Lower lobe of right lung (tissue), 2 donors: Measurements from ENCODE around the gene FIG4. TPM values are rescaled to one million over a fixed set of nuclear protein-coding genes. Genes with fewer than 3 reads are reported as not detected.

Experiments used
- ATAC-seq, 2 donors: fragments of 200-7000 bp; cut with Tn5 transposase; one replicate each; pipeline ENCODE4 v1.9.1; 2020 to 2022; ENCODE audit warnings: mild to moderate bottlenecking in 2 of 2, moderate library complexity in 2 of 2
- DNase-seq: peaks from one replicate; pipeline ENCODE4 v3.0.0-alpha.2; 2020
- H3K27ac ChIP-seq: fragments of 200-600 bp; one replicate; pipeline ENCODE4 v1.8.0; 2022
- H3K27me3 ChIP-seq: fragments of 200-600 bp; one replicate; pipeline ENCODE4 v1.8.0; 2022; ENCODE audit warnings: low read depth
- H3K36me3 ChIP-seq: fragments of 200-600 bp; one replicate; pipeline ENCODE4 v1.8.0; 2022; ENCODE audit warnings: mild to moderate bottlenecking
- H3K4me1 ChIP-seq: fragments of 200-600 bp; one replicate; pipeline ENCODE4 v1.8.0; 2022
- H3K4me3 ChIP-seq: fragments of 200-600 bp; one replicate; pipeline ENCODE4 v1.8.0; 2022; ENCODE audit warnings: mild to moderate bottlenecking
- H3K9me3 ChIP-seq: fragments of 200-600 bp; one replicate; pipeline ENCODE4 v1.8.0; 2022
- CTCF ChIP-seq: fragments of 200-600 bp; IDR thresholded peaks from one replicate; pipeline ENCODE4 v1.8.0; 2022; ENCODE audit warnings: antibody characterized with exemption, mild to moderate bottlenecking
- intact Hi-C: fragments of 100-400 bp; cut with DNase I; formaldehyde crosslinking; loops from one replicate; pipeline ENCODE4 v1.11.0; 2022
- total RNA-seq: library from RNA; stranded (reverse); fragmentation: NEBNext Ultra II Directional; extraction: Animal tissue kit (Norgen Biotek cat#: 25700); gene quantifications from one replicate; pipeline ENCODE4 v1.2.1, GENCODE V29; 2021
- donor health status: DM: no; HTN: yes; CAD: no; lungs with severe emphysema.

Gene FIG4
- total RNA-seq, 1 donor from 2014 or later: 44.5 TPM

GRCh38 chr6:109762166-109762565 is 71.1 kb downstream of the FIG4 start:
- TF ChIP-seq CTCF: no peak
- H3K27me3 ChIP-seq: no peaks in the 10 kb centered on the region
- H3K36me3 ChIP-seq: peaks cover 20% of the 10 kb centered on the region
- no peaks in the 10 kb centered on the region for H3K9me3 ChIP-seq
- intact Hi-C loops: no loop called here
- no peak for DNase-seq
- ATAC-seq: no peak
- no peak overlapping the region for H3K4me3 ChIP-seq
- peaks cover 17% of the 10 kb centered on the region for H3K4me1 ChIP-seq
- no peak overlapping the region for H3K27ac ChIP-seq

GRCh38 chr6:109762769-109763441 is 71.8 kb downstream of the FIG4 start:
- no peak for DNase-seq
- Histone ChIP-seq H3K27me3 (no peaks in the 10 kb centered on the region), H3K36me3 (peaks cover 25% of the 10 kb centered on the region), H3K9me3 (no peaks in the 10 kb centered on the region), H3K4me3 (no peak overlapping the region), H3K4me1 (peaks cover 17% of the 10 kb centered on the region), H3K27ac (no peak overlapping the region)
- intact Hi-C loops: no loop called here
- no peak for TF ChIP-seq CTCF
- no peak for ATAC-seq

GRCh38 chr6:109766167-109766566 is 75.1 kb downstream of the FIG4 start:
- DNase-seq (no peak), ATAC-seq (no peak)
- no peak for TF ChIP-seq CTCF
- Histone ChIP-seq H3K36me3 (peaks cover 33% of the 10 kb centered on the region), H3K27ac (no peak overlapping the region), H3K9me3 (no peaks in the 10 kb centered on the region), H3K27me3 (no peaks in the 10 kb centered on the region), H3K4me1 (no peaks in the 10 kb centered on the region), H3K4me3 (no peak overlapping the region)
- intact Hi-C loops: no loop called here

- ATAC-seq (no peak), DNase-seq (no peak)
- Histone ChIP-seq H3K4me3 (no peak overlapping the region), H3K4me1 (peaks cover 9% of the 10 kb centered on the region), H3K27me3 (no peaks in the 10 kb centered on the region), H3K9me3 (no peaks in the 10 kb centered on the region), H3K27ac (no peak overlapping the region), H3K36me3 (peaks cover 33% of the 10 kb centered on the region)
- intact Hi-C loops: no loop called here
- TF ChIP-seq CTCF: no peak
Observed at GRCh38 chr6:109767961-109768360, 76.9 kb downstream of the FIG4 start.

GRCh38 chr6:109768485-109768884 is 77.4 kb downstream of the FIG4 start:
- intact Hi-C loops: no loop called here

More at GRCh38 chr6:109768485-109768884, 77.4 kb downstream of the FIG4 start:
- Histone ChIP-seq H3K27ac (no peak overlapping the region), H3K27me3 (no peaks in the 10 kb centered on the region), H3K4me1 (peaks cover 12% of the 10 kb centered on the region), H3K4me3 (no peak overlapping the region), H3K9me3 (no peaks in the 10 kb centered on the region), H3K36me3 (peaks cover 33% of the 10 kb centered on the region)
- ATAC-seq: no peak
- no peak for TF ChIP-seq CTCF
- DNase-seq: no peak
